VCaP (cell line): Measurements from ENCODE around the gene CD81.

Experiments
- H3K27ac ChIP-seq: fragments of 450-650 bp; 2 replicates; pipeline ENCODE4 v1.5.1; 2017
- CTCF ChIP-seq: fragments of 450-650 bp; conservative IDR thresholded peaks from 2 replicates; pipeline ENCODE4 v1.5.1; 2017; ENCODE audit warnings: mild to moderate bottlenecking, moderate library complexity

CD81 gene

GRCh38 chr11:2436013-2436520 lies 59.0 kb downstream of the CD81 start:
- H3K27ac ChIP-seq, result no peak overlapping the region
- no peak for TF ChIP-seq CTCF

- H3K27ac ChIP-seq, result no peak overlapping the region
- no peak for TF ChIP-seq CTCF
These were observed 59.5 kb downstream of the CD81 start for GRCh38 chr11:2436521-2437031.

GRCh38 chr11:2437516-2437915 lies 60.4 kb downstream of the CD81 start:
- no peak for TF ChIP-seq CTCF

GRCh38 chr11:2439820-2440219 lies 62.7 kb downstream of the CD81 start:
- H3K27ac ChIP-seq, result no peak overlapping the region
- TF ChIP-seq CTCF, result no peak

More at GRCh38 chr11:2437516-2437915, 60.4 kb downstream of the CD81 start:
- H3K27ac ChIP-seq, result no peak overlapping the region

GRCh38 chr11:2440646-2441045 lies 63.5 kb downstream of the CD81 start:
- no peak overlapping the region for H3K27ac ChIP-seq
- TF ChIP-seq CTCF, result no peak

- no peak overlapping the region for H3K27ac ChIP-seq
- TF ChIP-seq CTCF, result no peak
These were observed 64.1 kb downstream of the CD81 start for GRCh38 chr11:2441171-2441570.

GRCh38 chr11:2442589-2442988 lies 65.5 kb downstream of the CD81 start:
- H3K27ac ChIP-seq, result peak overlapping the region; percentile 24; the same call in 1 of the 2 replicates
- no peak for TF ChIP-seq CTCF
